NCI-H2196 treated with DMSO at 0.1 percent for 48 hours (cell line): Measurements from ENCODE around the gene MDH2.
"Not testable (repeated sequence)": the region's sequence is repeated elsewhere in the genome, so short reads cannot be mapped to it uniquely, and the experiment has no call there.

Source experiments
- DNase-seq: peaks from one replicate; lab custom pipeline; 2025; ENCODE audit not compliant: unreplicated experiment; lab: John Stamatoyannopoulos, UW

Gene MDH2

DNA sequence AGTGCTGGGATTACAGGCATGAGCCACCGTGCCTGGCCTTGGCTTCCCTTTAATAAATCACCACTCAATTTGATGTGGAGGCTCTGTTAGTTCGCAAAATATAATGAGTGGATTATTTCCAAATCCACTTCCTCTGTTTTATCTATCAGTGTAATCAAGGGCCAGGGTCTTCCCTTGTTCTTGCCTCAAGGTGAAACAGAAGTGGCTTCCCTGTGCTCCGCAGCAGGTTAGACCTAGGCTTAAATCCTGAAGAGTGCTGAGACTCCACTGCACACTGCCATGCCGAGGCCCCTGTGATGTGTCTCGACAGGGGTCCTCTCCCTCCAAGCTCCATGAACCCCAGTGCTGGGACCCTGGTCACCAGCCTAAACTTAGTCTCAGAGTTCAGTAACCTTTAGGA is 59.0 kb downstream of the MDH2 start:
- DNase-seq = no peak

- DNase-seq = peak; percentile 44
Measured at GRCh38 chr7:76108540-76109233, 60.8 kb downstream of the MDH2 start.

DNA sequence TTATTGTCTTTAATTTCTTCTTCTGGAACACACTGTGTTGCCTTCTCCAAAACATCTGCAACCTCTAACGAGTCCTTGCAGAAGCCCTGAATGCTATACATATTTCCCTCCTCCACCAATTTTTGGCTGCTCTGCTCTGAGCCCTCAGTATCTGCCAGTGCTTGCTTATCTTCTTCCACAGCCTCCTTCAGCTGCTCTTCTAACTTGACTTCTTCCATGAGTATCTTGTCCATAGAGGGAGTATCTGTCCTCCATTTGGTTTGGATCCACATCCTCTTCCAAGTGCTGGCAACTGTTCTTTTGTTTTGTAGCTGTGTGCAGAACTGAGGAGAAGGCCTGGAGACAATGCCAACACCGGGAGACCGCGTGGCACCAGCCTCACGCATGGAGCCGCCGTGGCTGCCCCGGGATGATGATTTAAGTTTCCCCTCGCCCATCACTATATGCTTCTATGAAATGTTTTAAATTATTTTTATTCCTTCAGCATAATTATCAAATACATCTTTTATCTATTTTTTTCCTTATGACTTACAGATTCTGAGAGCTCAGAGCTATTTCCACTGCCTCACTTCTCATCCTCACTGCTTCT is 65.2 kb downstream of the MDH2 start:
- DNase-seq = not testable (repeated sequence)

DNA sequence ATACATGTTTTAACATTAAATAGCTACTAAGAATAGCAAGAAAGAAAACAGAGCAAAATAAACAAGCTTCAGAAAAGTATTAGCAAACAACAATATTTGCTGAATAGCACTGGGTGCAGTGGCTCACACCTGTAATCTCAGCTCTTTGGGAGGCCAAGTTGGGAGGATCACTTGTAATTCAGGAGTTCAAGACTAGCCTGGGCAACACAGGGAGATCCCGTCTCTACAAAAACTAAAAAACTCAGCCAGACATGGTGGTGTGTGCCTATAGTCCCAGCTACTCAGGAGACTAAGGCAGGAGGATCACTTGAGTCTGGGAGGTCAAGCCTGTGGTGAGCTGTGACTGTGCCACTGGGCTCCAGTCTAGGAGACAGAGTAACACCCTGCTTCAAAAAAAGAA is 66.8 kb downstream of the MDH2 start:
- not testable (repeated sequence) for DNase-seq
